AG08396 (cell line): ENCODE results near the gene ZGRF1.
"Not testable (repeated sequence)": the region's sequence is repeated elsewhere in the genome, so short reads cannot be mapped to it uniquely, and the experiment has no call there.

Source experiments
- DNase-seq: peaks from one replicate; pipeline ENCODE4 v3.0.0; 2012; ENCODE audit warnings: low spot score, mixed read lengths

Gene ZGRF1

GRCh38 chr4:112636688-112637551 lies at the start of gene ZGRF1, which contains the start of gene LARP7:
ZGRF1 (minus strand) TSS chr4:112636909; CDS start chr4:112633176, 3,733 bp downstream.
LARP7 (plus strand) TSS chr4:112637143; CDS start chr4:112644670, 7,527 bp downstream.
- peak; percentile 91 for DNase-seq

- no peak for DNase-seq
Measured at GRCh38 chr4:112680996-112681395, 44.3 kb upstream of the ZGRF1 start.

- DNase-seq = no peak
Measured at GRCh38 chr4:112677519-112678091, 40.9 kb upstream of the ZGRF1 start.

GRCh38 chr4:112674376-112674775 lies 37.7 kb upstream of the ZGRF1 start:
- no peak for DNase-seq

- no peak for DNase-seq
Measured at GRCh38 chr4:112673686-112674085, 37.0 kb upstream of the ZGRF1 start.

- DNase-seq = no peak
Measured at GRCh38 chr4:112673076-112673475, 36.4 kb upstream of the ZGRF1 start.

- no peak for DNase-seq
Measured at GRCh38 chr4:112668131-112668530, 31.4 kb upstream of the ZGRF1 start.

GRCh38 chr4:112664611-112665010 lies 27.9 kb upstream of the ZGRF1 start:
- DNase-seq = no peak

- not testable (repeated sequence) for DNase-seq
Measured at GRCh38 chr4:112656115-112656514, 19.4 kb upstream of the ZGRF1 start.

GRCh38 chr4:112655270-112655669 lies 18.6 kb upstream of the ZGRF1 start:
- no peak for DNase-seq

GRCh38 chr4:112652216-112652615 lies 15.5 kb upstream of the ZGRF1 start:
- no peak for DNase-seq

- DNase-seq = no peak
Measured at GRCh38 chr4:112651641-112652040, 14.9 kb upstream of the ZGRF1 start.

- no peak for DNase-seq
Measured at GRCh38 chr4:112650332-112650731, 13.6 kb upstream of the ZGRF1 start.

GRCh38 chr4:112649055-112649408 lies 12.3 kb upstream of the ZGRF1 start:
- DNase-seq = no peak

GRCh38 chr4:112648263-112649054 lies 11.8 kb upstream of the ZGRF1 start:
- DNase-seq = no peak

GRCh38 chr4:112647785-112648184 lies 11.1 kb upstream of the ZGRF1 start:
- no peak for DNase-seq

GRCh38 chr4:112646632-112647537 lies 10.2 kb upstream of the ZGRF1 start:
- DNase-seq = no peak

- DNase-seq = no peak
Measured at GRCh38 chr4:112645541-112646329, 9.0 kb upstream of the ZGRF1 start.

- not testable (repeated sequence) for DNase-seq
Measured at GRCh38 chr4:112644595-112645535, 8.2 kb upstream of the ZGRF1 start.

- DNase-seq = no peak
Measured at GRCh38 chr4:112642526-112642925, 5.8 kb upstream of the ZGRF1 start.
